Measurements from ENCODE around the gene CKAP5. TPM values are rescaled to one million over a fixed set of nuclear protein-coding genes. Genes with fewer than 3 reads are reported as not detected.

CKAP5 gene
- total RNA-seq, 1 experiment from 2014 or later = 190 TPM

DNA sequence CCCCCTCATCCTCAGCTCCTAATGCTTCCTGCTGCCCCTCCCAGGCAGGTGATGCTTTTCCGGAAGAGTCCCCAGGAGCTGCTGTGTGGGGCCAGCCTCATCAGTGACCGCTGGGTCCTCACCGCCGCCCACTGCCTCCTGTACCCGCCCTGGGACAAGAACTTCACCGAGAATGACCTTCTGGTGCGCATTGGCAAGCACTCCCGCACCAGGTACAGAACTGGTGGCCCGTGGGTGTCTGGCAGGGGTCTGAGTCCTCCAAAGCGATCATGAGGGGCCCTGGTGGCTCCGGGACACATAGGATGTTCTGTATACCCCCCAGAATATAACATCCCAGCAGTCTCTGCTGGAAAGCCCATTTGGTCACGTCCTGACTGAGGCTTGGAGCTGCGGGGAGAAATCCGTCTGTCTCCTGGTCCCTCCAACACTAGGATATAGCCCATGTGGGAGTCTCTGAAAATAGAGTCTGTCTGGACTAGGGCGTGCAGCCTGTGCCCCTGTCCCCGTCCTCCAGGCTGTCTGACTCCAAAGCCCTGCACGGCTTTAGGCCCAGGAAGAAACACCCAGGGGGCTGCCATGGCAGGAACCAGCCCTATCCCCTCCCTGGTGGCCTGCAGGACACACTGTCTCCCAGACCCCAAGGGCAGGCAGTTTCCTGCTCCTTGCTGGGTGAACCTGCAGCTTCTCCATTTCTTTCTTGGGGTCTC is 118.0 kb downstream of the CKAP5 start:
- H2BK5ac ChIP-seq (ENCODE audit: insufficient read length, low read length) = no peak overlapping the region
- H3K56ac ChIP-seq (ENCODE audit: insufficient read length, low read depth, low read length) = no peak overlapping the region
- H3K14ac ChIP-seq (ENCODE audit: insufficient read depth, low read length) = no peak overlapping the region
- no peak overlapping the region for H2BK20ac ChIP-seq (ENCODE audit: low read depth, low read length, poor library complexity, severe bottlenecking)
- H3K23ac ChIP-seq (ENCODE audit: insufficient read length, low read depth, low read length) = no peak overlapping the region
- H3K4me2 ChIP-seq (ENCODE audit: insufficient read depth, insufficient read length, low read length) = no peak overlapping the region
- no peaks in the 10 kb centered on the region for H3K23me2 ChIP-seq (ENCODE audit: insufficient read length, low read depth, low read length, poor library complexity, severe bottlenecking)
- no peak overlapping the region for H2BK15ac ChIP-seq (ENCODE audit: low read depth, low read length)
- H3K9me3 ChIP-seq (ENCODE audit: control insufficient read depth, low read depth, low read length) = no peaks in the 10 kb centered on the region
- no peak overlapping the region for H3K27ac ChIP-seq (ENCODE audit: insufficient read length, low read depth, low read length)
- no peaks in the 10 kb centered on the region for H3K27me3 ChIP-seq (ENCODE audit: insufficient read depth, low read length)
- H3K4me1 ChIP-seq (ENCODE audit: insufficient read depth, low read length) = 0 out of 2 replicates have a peak, but pooled peaks cover 3% of the 10 kb centered on the region
- no peak overlapping the region for H2BK12ac ChIP-seq (ENCODE audit: insufficient read length, low read depth, low read length)
- H2AK5ac ChIP-seq (ENCODE audit: insufficient read length, low read length) = no peak overlapping the region
- no CpG with 5 or more reads among the region's 17 CpGs for WGBS (ENCODE audit: extremely low coverage, insufficient read length, low lambda C conversion rate)
- H3K27me3 Mint-ChIP-seq (ENCODE audit: low read depth) = no peaks in the 10 kb centered on the region; the same call in none of the 2 replicates
- no peaks in the 10 kb centered on the region for H3K79me2 ChIP-seq (ENCODE audit: insufficient read depth, low read length)
- H4K8ac ChIP-seq (replicated peaks; ENCODE audit: insufficient read length, low read depth, low read length) = no peak overlapping the region
- H4K91ac ChIP-seq (ENCODE audit: insufficient read length, low read depth, low read length) = no peak overlapping the region
- H2BK120ac ChIP-seq (ENCODE audit: low read depth, low read length, poor library complexity, severe bottlenecking) = no peak overlapping the region
- no peak overlapping the region for H4K5ac ChIP-seq (ENCODE audit: insufficient read length, low read depth, low read length)
- H3T11ph ChIP-seq (ENCODE audit: low read length) = no peak overlapping the region
- no peaks in the 10 kb centered on the region for H3K79me1 ChIP-seq (ENCODE audit: insufficient read depth, low read depth, low read length, poor library complexity, severe bottlenecking)
- TF ChIP-seq, protein P1, sequence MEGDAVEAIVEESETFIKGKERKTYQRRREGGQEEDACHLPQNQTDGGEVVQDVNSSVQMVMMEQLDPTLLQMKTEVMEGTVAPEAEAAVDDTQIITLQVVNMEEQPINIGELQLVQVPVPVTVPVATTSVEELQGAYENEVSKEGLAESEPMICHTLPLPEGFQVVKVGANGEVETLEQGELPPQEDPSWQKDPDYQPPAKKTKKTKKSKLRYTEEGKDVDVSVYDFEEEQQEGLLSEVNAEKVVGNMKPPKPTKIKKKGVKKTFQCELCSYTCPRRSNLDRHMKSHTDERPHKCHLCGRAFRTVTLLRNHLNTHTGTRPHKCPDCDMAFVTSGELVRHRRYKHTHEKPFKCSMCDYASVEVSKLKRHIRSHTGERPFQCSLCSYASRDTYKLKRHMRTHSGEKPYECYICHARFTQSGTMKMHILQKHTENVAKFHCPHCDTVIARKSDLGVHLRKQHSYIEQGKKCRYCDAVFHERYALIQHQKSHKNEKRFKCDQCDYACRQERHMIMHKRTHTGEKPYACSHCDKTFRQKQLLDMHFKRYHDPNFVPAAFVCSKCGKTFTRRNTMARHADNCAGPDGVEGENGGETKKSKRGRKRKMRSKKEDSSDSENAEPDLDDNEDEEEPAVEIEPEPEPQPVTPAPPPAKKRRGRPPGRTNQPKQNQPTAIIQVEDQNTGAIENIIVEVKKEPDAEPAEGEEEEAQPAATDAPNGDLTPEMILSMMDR (conservative IDR thresholded peaks at IDR 0.05) = no peak
- no peak overlapping the region for H3K27ac Mint-ChIP-seq
- no peaks in the 10 kb centered on the region for H3K9me3 Mint-ChIP-seq
- no peak overlapping the region for H3K18ac ChIP-seq (ENCODE audit: insufficient read length, low read depth, low read length)
- no peak overlapping the region for H3K4me3 Mint-ChIP-seq
- H3K36me3 Mint-ChIP-seq (ENCODE audit: insufficient read depth in 1 of 3, low read depth in 3 of 3) = no peaks in the 10 kb centered on the region
- no peak overlapping the region for H2AFZ ChIP-seq (ENCODE audit: low read length)
- H3K4me1 Mint-ChIP-seq = peaks cover 9 to 15% of the 10 kb centered on the region in 2 experiments
- H3K4ac ChIP-seq (ENCODE audit: low read depth, low read length) = no peak overlapping the region
- no peak overlapping the region for H3K9ac ChIP-seq (ENCODE audit: extremely low read depth, insufficient read length, low read length)
- DNase-seq = no peak
- no peaks in the 10 kb centered on the region for H4K20me1 ChIP-seq (ENCODE audit: control insufficient read depth, insufficient read depth, insufficient read length)
